Parathyroid adenoma (tissue), 2 donors: ENCODE results near the gene PAX8.
A peak's percentile ranks its signal among the peaks of the same experiment; 100 is the strongest.

Experiments
- H2AFZ ChIP-seq: fragments of 300-600 bp; sonication (generic); one replicate; pipeline ENCODE4 v1.7.0; 2017; ENCODE audit warnings: antibody characterized with exemption, mild to moderate bottlenecking
- H3K27ac ChIP-seq: fragments of 300-600 bp; sonication (generic); one replicate; pipeline ENCODE4 v1.7.0; 2017
- H3K27me3 ChIP-seq: fragments of 300-600 bp; sonication (generic); one replicate; pipeline ENCODE4 v1.7.0; 2017; ENCODE audit warnings: low read length; ENCODE audit not compliant: control insufficient read depth, insufficient read depth
- H3K36me3 ChIP-seq: fragments of 300-600 bp; sonication (generic); one replicate; pipeline ENCODE4 v1.7.0; 2017; ENCODE audit warnings: low read length; ENCODE audit not compliant: control insufficient read depth, insufficient read depth
- H3K4me1 ChIP-seq: fragments of 300-600 bp; sonication (generic); one replicate; pipeline ENCODE4 v1.7.0; 2017; ENCODE audit warnings: control low read depth
- H3K4me2 ChIP-seq: fragments of 300-600 bp; sonication (generic); one replicate; pipeline ENCODE4 v1.7.0; 2017; ENCODE audit warnings: low read length
- H3K4me3 ChIP-seq: fragments of 300-600 bp; sonication (generic); one replicate; pipeline ENCODE4 v1.7.0; 2017; ENCODE audit warnings: low read depth, low read length
- H3K79me2 ChIP-seq: fragments of 300-600 bp; sonication (generic); one replicate; pipeline ENCODE4 v1.7.0; 2017; ENCODE audit warnings: control low read depth
- H3K9ac ChIP-seq: fragments of 300-600 bp; sonication (generic); one replicate; pipeline ENCODE4 v1.7.0; 2017; ENCODE audit warnings: mild to moderate bottlenecking
- H3K9me3 ChIP-seq: fragments of 300-600 bp; sonication (generic); one replicate; pipeline ENCODE4 v1.7.0; 2017; ENCODE audit warnings: low read length; ENCODE audit not compliant: control insufficient read depth
- TF ChIP-seq, protein P1 (sequence below): fragments of 300-600 bp; sonication (generic); IDR thresholded peaks from one replicate; pipeline ENCODE4 v1.7.0; 2017; ENCODE audit warnings: antibody characterized with exemption, mild to moderate bottlenecking
- donor health status: primary hyperparathyroidism.

The PAX8 gene

DNA sequence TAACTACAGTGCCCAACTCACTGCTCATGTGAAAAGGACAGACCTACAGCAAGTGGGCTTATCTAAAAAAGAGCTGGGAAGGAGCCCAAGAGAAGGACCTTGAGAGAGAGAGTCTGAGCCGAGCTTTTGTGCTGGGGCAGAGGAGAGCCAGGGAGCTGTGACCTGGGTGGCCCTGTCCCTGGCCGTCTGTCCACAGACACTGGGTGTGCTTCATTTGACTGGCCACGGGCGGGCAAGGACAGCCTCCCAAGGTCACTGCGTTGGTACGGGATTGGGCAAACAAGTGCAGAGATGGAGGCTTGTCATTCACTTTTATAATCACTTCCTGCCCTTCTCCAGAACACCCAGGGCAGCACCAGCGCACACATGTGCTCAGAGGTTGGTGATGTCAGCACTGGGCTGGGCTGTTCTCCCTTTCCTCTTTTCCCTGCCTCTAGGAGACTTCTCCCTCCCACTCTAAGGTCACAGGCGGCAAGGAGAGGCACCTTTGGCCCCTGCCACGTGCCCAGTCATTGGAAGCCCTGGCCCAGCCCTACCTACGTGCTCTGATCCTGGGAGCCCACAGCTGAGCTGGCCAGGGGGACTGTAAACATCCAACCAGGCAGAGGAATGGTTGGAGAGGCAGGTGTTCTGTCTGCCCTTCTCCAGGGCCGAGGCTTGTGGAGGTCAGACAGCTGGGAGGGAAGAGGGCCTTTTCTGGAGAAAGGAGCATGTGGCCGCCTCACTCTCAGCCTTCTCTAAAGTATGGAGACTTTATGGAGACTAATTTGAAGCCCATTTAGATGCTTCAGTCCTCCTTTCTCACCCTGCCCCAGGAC is 111.4 kb downstream of the PAX8 start:
- Histone ChIP-seq H3K4me1 (peaks cover 9% of the 10 kb centered on the region), H3K4me2 (peak overlapping the region; percentile 43), H3K9ac (no peak overlapping the region), H3K36me3 (no peaks in the 10 kb centered on the region), H2AFZ (peak overlapping the region; percentile 80), H3K27ac (peak overlapping the region; percentile 83), H3K4me3 (no peak overlapping the region), H3K27me3 (no peaks in the 10 kb centered on the region), H3K79me2 (no peaks in the 10 kb centered on the region), H3K9me3 (no peaks in the 10 kb centered on the region)
- TF ChIP-seq, protein P1, sequence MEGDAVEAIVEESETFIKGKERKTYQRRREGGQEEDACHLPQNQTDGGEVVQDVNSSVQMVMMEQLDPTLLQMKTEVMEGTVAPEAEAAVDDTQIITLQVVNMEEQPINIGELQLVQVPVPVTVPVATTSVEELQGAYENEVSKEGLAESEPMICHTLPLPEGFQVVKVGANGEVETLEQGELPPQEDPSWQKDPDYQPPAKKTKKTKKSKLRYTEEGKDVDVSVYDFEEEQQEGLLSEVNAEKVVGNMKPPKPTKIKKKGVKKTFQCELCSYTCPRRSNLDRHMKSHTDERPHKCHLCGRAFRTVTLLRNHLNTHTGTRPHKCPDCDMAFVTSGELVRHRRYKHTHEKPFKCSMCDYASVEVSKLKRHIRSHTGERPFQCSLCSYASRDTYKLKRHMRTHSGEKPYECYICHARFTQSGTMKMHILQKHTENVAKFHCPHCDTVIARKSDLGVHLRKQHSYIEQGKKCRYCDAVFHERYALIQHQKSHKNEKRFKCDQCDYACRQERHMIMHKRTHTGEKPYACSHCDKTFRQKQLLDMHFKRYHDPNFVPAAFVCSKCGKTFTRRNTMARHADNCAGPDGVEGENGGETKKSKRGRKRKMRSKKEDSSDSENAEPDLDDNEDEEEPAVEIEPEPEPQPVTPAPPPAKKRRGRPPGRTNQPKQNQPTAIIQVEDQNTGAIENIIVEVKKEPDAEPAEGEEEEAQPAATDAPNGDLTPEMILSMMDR = no peak

GRCh38 chr2:113166187-113166645 is 112.5 kb downstream of the PAX8 start:
- Histone ChIP-seq H3K4me2 (no peak overlapping the region), H2AFZ (no peak overlapping the region), H3K79me2 (no peaks in the 10 kb centered on the region), H3K4me3 (no peak overlapping the region), H3K36me3 (no peaks in the 10 kb centered on the region), H3K9ac (no peak overlapping the region), H3K9me3 (no peaks in the 10 kb centered on the region), H3K27ac (no peak overlapping the region), H3K27me3 (no peaks in the 10 kb centered on the region), H3K4me1 (peaks cover 9% of the 10 kb centered on the region)
- TF ChIP-seq, protein P1 = no peak
